ENCODE measurements around the gene SDHAF4.
A peak's percentile ranks its signal among the peaks of the same experiment; 100 is the strongest.
"Not testable (repeated sequence)": the region's sequence is repeated elsewhere in the genome, so short reads cannot be mapped to it uniquely, and the experiment has no call there.

The SDHAF4 gene

DNA sequence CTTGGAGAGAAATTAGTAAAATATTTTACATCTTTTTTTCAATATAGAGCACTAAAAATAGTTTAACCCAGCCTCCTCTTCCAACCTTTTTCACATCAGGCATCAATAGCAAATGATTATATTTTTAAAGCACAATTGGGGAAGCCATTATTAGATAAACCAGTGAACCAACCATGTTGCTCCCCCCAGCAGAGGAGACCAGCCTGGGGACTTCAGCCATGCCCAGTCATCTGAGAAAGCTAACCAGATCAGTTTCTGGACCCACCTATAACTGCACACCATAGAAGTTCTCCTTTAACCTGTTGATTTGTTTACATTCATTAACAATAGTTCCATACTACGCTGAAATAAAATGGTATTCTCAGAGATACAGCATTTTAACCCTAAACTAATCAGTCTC is 13.8 kb upstream of the SDHAF4 start:
- FAIRE-seq: no peak
- DNase-seq (ENCODE audit: insufficient read length, low spot score): no peak
- no peak for TF ChIP-seq POLR2A (IDR thresholded peaks at IDR 0.05; ENCODE audit: low read depth, low read length)

DNA sequence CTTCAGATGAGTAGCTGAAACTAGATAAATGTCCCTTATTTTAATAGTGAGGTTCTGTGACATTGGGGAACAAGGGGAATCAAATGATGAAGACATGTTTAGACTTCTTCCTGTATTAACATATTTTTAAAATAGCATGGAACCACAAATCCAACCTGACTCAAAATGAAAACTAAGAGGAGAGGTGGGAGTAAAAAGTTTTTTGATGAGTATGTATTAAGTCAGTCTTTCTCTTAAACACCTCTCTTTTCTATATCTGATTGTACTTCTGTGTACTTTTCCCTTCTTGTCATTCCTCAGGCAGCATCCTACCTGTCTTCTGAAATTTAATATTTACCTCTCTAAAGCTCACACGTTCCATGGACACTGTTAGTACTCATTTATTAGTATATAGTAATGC is 8.7 kb upstream of the SDHAF4 start:
- no peak for TF ChIP-seq POLR2A (IDR thresholded peaks at IDR 0.05; ENCODE audit: low read depth, low read length)
- DNase-seq (ENCODE audit: insufficient read length, low spot score): no peak
- no peak for FAIRE-seq

DNA sequence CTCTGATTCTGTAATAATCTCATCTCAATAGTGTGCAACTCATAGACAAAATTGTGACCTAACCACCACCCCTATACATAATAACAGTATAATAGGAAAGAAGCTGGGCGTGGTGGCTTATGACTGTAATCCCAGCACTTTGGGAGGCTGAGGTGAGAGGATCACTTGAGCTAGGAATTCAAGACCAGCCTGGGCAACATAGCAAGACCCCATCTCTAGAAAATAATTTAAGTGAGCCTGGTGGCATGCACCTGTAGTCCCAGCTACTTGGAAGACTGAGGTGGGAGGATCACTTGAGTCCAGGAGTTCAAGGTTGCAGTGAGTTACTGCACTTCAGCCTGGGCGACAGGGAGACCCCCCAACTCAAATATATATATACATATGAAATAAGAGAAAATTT is 4.3 kb upstream of the SDHAF4 start:
- FAIRE-seq; DNase-seq (ENCODE audit: insufficient read length, low spot score): not testable (repeated sequence)

DNA sequence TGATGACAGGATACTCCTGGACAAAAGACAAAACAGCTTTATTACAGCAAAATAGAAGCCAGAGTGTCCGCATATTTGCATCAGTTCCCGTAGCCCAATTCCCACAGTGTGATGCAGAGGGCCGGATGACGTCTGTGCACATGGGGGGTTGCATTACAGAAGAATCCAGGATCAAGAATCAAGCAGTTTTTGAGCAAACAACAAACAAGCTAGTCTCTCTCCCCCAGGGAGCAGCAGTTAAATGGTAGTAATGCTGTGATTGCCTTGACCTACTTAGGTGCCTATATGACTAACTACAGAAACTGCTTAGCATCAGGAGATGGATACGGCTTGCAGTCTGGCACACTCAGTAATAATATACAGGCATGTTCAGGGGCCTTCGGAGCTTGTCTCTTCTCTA is 3.2 kb upstream of the SDHAF4 start:
- no peak for TF ChIP-seq POLR2A (IDR thresholded peaks at IDR 0.05; ENCODE audit: low read depth, low read length)
- peak; percentile 62 for FAIRE-seq
- no peak for DNase-seq (ENCODE audit: insufficient read length, low spot score)

DNA sequence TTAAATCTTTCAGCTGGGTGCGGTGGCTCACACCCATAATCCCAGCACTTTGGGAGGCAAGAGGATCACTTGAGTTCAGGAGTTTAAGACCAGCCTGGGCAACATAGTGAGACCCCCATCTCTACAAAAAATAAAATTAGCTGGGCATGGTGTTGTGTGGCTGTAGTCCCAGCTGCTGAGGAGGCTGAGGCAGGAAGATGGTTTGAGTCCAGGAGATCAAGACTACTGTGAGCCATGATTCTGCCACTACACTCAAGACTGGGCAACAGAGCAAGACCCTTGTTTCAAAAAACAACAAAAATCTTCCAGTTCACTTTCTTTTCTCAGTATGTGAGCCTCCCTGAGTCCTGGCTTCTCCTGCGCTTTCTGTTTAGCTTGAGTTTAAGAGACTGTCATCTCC is 7.9 kb downstream of the SDHAF4 start:
- FAIRE-seq (no peak), DNase-seq (ENCODE audit: insufficient read length, low spot score) (no peak)
- TF ChIP-seq POLR2A (IDR thresholded peaks at IDR 0.05; ENCODE audit: low read depth, low read length): no peak

DNA sequence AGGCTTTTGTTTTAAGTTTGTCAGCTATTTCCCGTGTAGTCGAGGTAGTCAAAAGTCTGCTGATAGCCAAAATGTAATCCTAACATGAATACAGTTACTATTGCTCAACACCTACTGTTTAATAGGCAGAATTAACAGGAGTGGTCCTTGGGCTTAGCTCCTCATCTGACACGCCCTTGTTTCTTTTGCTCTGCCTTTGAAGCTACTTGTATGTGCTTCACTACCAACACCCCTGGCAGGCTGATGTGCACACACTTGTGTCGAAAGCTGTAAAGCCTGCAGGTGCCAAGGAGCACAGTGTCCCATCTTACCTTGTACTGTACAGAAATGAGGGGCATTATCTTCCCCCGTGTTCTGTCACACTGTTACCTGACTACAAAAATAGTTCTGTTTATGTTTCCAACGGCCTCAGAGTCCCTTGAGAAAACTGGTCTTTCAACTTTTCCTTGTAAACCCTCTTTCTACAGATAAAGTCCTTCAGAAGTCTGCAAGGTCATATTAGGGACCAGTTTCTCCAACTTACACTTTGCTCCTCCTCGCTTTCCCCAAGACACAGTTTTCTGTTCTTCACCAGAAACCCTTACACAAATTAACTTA is 9.3 kb downstream of the SDHAF4 start:
- no peak for TF ChIP-seq POLR2A (IDR thresholded peaks at IDR 0.05; ENCODE audit: low read depth, low read length)
- no peak for FAIRE-seq
- no peak for DNase-seq (ENCODE audit: insufficient read length, low spot score)

DNA sequence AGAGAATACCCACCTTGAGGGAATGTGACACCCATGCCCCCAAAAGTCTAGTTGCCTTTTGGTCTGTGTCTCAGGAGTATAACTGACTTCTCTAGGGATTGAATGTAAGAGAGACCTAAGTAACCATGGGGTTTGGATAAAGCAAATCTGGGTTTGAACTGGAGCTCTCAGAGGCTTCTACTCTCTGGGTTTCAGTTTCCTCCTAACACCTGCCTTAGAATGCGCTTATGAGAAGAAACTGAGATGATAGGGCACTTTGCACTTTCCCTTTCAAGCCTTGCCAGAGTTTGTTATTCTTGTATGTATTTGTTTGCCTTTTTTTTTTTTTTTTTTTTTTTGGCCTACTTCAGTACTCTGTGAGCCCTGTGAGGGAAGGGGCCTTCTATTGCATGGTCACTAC is 19.4 kb downstream of the SDHAF4 start:
- DNase-seq (ENCODE audit: insufficient read length, low spot score) (no peak), FAIRE-seq (no peak)
- no peak for TF ChIP-seq POLR2A (IDR thresholded peaks at IDR 0.05; ENCODE audit: low read depth, low read length)

DNA sequence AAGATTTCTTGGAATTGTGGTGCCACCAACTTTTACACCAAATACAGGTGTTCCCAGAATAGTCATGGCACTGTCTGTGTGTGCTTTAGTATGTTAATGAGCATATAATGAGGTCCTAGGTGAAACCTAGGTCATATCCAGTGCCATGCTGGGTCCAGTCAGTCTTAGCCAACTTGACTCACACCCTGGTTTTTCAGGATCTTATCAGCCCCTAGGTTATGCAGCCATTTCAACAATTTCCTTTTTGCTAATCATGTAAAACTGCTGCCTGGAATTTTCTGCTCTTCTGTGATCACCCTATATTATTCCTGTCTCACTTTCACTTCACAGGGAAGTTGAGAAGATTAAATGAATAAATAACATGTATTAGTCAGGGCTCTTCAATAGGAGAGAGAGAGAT is 23.7 kb downstream of the SDHAF4 start:
- DNase-seq (ENCODE audit: insufficient read length, low spot score): no peak
- no peak for FAIRE-seq
- TF ChIP-seq POLR2A (IDR thresholded peaks at IDR 0.05; ENCODE audit: low read depth, low read length): no peak

DNA sequence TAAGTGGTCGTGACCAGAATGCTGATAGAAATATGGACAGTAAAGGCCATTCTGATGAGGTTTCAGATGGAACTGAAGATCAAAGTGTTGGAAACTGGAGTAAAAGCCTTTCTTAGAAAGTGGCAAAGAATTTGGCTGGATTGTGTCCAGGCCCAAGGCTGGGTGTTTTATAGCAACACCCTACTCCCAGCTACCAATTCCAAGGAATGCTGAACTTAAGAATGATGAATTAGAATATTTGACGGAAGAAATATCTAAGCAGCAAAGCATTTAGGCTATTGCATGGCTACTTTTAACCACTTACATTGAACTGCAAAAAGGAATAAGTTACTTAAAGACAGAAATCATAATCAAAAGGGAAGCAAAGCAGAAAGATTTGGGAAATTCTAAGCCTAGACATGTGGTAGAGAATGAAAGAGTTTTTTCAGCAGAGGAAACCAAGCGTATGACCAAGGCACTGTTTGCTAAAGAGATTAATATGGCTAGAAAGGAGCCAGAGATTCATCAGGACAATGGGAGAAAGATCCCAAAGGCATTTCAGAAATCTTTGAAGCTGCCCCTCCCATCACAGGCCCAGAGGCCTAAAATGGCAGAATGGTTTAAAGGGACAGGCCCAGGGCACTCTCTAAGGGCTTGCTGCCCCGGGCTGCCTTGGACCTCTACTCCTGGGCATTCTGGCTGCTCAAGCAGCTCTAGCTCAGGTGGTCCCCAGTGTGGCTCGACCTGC is 25.8 kb downstream of the SDHAF4 start:
- DNase-seq (ENCODE audit: insufficient read length, low spot score): no peak
- FAIRE-seq: no peak
- no peak for TF ChIP-seq POLR2A (IDR thresholded peaks at IDR 0.05; ENCODE audit: low read depth, low read length)

DNA sequence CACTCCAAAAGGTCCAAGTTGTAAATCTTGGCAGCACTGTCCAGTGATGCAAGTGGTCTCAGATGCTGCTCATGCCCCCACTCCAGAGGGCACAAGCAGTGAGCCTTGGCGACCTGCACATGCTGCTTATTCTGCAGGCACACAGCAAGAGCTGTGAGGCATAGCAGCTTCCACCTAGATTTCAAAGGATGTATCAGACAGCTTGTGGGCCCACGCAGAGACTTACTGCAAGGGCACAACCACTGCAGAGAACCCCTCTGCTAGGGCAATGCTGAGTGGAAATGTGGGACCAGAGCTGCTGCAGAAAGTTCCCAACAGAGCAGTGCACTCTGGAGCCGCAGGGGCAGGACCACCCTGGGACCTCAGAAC is 26.4 kb downstream of the SDHAF4 start:
- DNase-seq (ENCODE audit: insufficient read length, low spot score) (no peak), FAIRE-seq (no peak)
- TF ChIP-seq POLR2A (IDR thresholded peaks at IDR 0.05; ENCODE audit: low read depth, low read length): no peak

DNA sequence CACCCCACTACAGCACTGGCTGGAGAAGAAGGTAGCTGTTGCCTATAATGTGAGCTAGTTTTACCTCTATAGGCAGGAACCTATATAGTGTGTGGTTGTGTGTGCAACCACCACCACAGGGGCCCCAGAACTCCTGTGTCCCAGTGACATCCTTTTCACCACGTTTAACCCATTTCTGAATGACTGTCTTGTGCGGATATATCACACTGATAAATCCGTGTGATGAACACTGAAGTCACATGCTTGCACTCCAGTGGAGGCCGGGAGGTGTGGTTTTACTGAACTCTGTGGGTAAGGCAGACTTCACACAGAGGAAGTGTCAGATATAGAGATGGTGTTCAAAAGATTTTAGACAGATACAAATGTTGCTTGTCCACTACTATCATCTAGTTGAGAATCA is 32.5 kb downstream of the SDHAF4 start:
- no peak for TF ChIP-seq POLR2A (IDR thresholded peaks at IDR 0.05; ENCODE audit: low read depth, low read length)
- DNase-seq (ENCODE audit: insufficient read length, low spot score) (no peak), FAIRE-seq (no peak)

DNA sequence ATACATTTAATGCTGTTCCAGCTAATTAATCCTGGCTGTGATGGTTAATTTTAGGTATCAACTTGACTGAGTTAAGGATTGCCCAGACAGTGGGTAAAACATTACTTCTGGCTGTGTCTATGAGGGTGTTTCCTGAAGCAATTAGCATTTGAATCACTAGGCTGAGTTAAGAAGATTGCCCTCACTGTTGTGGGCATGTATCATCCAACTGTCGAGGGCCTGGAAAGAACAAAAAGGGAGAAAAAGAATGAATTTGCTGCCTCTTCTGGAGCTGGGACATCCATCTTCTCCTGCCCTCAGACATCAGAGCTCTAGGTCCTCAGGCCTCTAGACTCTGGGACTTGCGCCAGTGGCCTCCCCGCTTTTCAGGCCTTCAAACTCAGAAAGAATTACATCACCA is 34.3 kb downstream of the SDHAF4 start:
- FAIRE-seq (no peak), DNase-seq (ENCODE audit: insufficient read length, low spot score) (no peak)
- no peak for TF ChIP-seq POLR2A (IDR thresholded peaks at IDR 0.05; ENCODE audit: low read depth, low read length)

DNA sequence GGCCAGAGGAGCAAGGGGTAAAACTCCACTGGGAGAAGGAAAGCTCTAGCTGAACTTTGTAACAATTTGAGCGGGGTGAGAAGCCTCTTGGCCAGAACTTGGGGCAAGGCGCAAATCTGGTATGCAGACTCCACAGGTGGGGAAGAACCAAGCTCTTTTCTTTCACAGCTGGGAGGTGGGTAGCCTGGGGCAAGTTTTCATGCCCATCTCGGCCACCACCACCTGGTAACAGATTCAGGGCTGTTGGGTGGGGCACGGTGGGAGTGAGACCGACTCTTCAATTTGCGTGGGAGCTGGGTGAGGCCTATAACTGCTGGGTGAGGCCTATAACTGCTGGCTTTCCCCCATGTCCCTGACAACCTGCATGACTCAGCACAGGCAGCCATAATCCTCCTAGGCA is 37.5 kb downstream of the SDHAF4 start:
- FAIRE-seq (no peak), DNase-seq (ENCODE audit: insufficient read length, low spot score) (no peak)
- no peak for TF ChIP-seq POLR2A (IDR thresholded peaks at IDR 0.05; ENCODE audit: low read depth, low read length)

DNA sequence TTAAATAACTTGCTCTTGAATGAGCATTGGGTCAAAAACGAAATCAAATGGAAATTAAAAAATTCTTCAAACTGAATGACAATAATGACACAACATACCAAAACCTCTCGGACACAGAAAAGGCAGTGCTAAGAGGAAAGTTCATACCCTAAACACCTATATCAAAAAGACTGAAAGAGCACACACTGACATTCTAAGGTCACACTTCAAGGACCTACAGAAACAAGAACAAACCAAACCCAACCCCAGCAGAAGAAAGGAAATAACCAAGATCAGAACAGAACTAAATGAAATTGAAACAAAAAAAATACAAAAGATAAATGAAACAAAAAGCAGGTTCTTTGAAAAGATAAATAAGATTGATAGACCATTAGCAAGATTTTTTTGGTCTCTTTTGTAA is 40.6 kb downstream of the SDHAF4 start:
- DNase-seq (ENCODE audit: insufficient read length, low spot score); FAIRE-seq: not testable (repeated sequence)

DNA sequence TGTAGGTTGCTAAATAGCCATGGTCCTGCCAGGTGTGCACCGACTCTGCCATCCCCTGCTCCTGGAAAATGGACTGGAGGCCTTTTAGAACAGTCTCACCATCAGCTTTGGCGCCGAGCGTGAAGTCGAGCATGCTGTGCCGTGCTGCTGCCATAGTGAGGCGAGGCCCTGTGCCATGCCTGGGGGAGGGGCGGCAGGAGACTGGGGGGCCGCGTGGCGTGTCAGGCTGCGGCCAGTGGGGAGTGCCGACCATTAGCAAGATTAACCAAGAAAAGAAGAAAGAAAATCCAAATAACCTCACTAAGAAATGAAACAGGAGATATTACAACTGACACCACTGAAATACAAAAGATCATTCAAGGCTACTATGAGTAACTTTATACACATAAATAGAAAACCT is 42.5 kb downstream of the SDHAF4 start:
- not testable (repeated sequence) for DNase-seq (ENCODE audit: insufficient read length, low spot score); FAIRE-seq

All from H54 (cell line).